ENCODE data around the gene MAP3K3.

Gene MAP3K3

GRCh38 chr17:63652106-63652505, 29.9 kb downstream of the MAP3K3 start:
- Histone ChIP-seq H3K27me3 (ENCODE audit: insufficient read depth, low read depth) (no peaks in the 10 kb centered on the region), H4K20me1 (ENCODE audit: insufficient read depth) (no peaks in the 10 kb centered on the region), H3K4me1 (ENCODE audit: low read depth, poor library complexity, severe bottlenecking) (peaks cover 16% of the 10 kb centered on the region), H2AFZ (ENCODE audit: low read depth) (no peak overlapping the region), H3K4me3 (IDR thresholded peaks at IDR 0.05; ENCODE audit: insufficient read depth, low read depth, low read length) (no peak overlapping the region), H3K27ac (no peak overlapping the region), H3K4me2 (no peak overlapping the region), H3K36me3 (ENCODE audit: insufficient read depth) (no peaks in the 10 kb centered on the region), H3K79me2 (ENCODE audit: insufficient read depth, low read depth) (no peaks in the 10 kb centered on the region), H3K9ac (no peak overlapping the region)
- TF ChIP-seq, protein P1, sequence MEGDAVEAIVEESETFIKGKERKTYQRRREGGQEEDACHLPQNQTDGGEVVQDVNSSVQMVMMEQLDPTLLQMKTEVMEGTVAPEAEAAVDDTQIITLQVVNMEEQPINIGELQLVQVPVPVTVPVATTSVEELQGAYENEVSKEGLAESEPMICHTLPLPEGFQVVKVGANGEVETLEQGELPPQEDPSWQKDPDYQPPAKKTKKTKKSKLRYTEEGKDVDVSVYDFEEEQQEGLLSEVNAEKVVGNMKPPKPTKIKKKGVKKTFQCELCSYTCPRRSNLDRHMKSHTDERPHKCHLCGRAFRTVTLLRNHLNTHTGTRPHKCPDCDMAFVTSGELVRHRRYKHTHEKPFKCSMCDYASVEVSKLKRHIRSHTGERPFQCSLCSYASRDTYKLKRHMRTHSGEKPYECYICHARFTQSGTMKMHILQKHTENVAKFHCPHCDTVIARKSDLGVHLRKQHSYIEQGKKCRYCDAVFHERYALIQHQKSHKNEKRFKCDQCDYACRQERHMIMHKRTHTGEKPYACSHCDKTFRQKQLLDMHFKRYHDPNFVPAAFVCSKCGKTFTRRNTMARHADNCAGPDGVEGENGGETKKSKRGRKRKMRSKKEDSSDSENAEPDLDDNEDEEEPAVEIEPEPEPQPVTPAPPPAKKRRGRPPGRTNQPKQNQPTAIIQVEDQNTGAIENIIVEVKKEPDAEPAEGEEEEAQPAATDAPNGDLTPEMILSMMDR (conservative IDR thresholded peaks at IDR 0.05; ENCODE audit: low read depth, low read length), result no peak

DNA sequence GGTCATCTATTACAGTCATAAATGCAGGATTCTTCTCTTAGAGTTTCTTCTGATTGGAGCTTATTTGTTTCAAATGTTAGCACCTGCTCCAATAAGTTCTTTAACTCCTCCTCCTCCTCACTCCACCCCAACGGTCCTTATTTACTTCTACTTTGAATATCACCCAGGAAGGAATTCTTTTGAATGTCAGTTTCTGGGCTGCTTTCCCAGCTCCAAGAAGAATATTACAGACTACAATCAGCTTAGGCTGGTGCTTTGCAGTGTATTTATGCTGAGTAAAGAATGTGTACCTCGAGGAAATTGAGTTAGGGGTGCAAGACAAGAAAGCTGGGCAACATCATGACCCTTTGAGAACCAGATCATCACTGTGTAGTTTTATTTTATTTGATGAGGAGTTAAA, 30.8 kb downstream of the MAP3K3 start:
- no peaks in the 10 kb centered on the region for H3K36me3 ChIP-seq (ENCODE audit: insufficient read depth)
- TF ChIP-seq, protein P1 (conservative IDR thresholded peaks at IDR 0.05; ENCODE audit: low read depth, low read length), result no peak
- H3K79me2 ChIP-seq (ENCODE audit: insufficient read depth, low read depth), result no peaks in the 10 kb centered on the region
- H2AFZ ChIP-seq (ENCODE audit: low read depth), result no peak overlapping the region
- H3K27me3 ChIP-seq (ENCODE audit: insufficient read depth, low read depth), result no peaks in the 10 kb centered on the region
- peaks cover 7% of the 10 kb centered on the region for H3K4me1 ChIP-seq (ENCODE audit: low read depth, poor library complexity, severe bottlenecking)
- no peaks in the 10 kb centered on the region for H4K20me1 ChIP-seq (ENCODE audit: insufficient read depth)
- no peak overlapping the region for H3K4me3 ChIP-seq (IDR thresholded peaks at IDR 0.05; ENCODE audit: insufficient read depth, low read depth, low read length)
- no peak overlapping the region for H3K9ac ChIP-seq
- H3K27ac ChIP-seq, result no peak overlapping the region
- H3K4me2 ChIP-seq, result no peak overlapping the region

DNA sequence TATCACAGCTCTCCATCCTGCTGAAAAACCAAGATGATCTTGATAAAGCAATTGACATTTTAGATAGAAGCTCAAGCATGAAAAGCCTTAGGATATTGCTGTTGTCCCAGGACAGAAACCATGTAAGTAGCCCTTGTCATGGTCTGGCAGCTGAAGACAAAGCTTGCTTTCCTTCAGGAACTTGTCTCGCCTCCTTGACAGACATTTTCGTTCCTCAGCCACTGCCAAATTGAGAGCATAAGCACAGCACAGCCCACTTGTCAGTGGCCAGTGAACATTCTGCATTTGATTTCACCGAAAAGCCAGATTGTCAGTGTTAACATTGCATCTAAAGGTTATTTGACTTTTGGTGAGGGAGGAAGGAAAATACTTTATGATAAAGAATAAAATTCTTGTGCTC, 35.6 kb downstream of the MAP3K3 start:
- TF ChIP-seq, protein P1 (conservative IDR thresholded peaks at IDR 0.05; ENCODE audit: low read depth, low read length), result no peak
- H2AFZ ChIP-seq (ENCODE audit: low read depth), result no peak overlapping the region
- H3K4me3 ChIP-seq (IDR thresholded peaks at IDR 0.05; ENCODE audit: insufficient read depth, low read depth, low read length), result no peak overlapping the region
- H3K27ac ChIP-seq, result no peak overlapping the region
- H3K9ac ChIP-seq, result no peak overlapping the region
- no peaks in the 10 kb centered on the region for H3K36me3 ChIP-seq (ENCODE audit: insufficient read depth)
- no peak overlapping the region for H3K4me2 ChIP-seq
- peaks cover 5% of the 10 kb centered on the region for H3K4me1 ChIP-seq (ENCODE audit: low read depth, poor library complexity, severe bottlenecking)
- no peaks in the 10 kb centered on the region for H3K79me2 ChIP-seq (ENCODE audit: insufficient read depth, low read depth)
- no peaks in the 10 kb centered on the region for H4K20me1 ChIP-seq (ENCODE audit: insufficient read depth)
- no peaks in the 10 kb centered on the region for H3K27me3 ChIP-seq (ENCODE audit: insufficient read depth, low read depth)

DNA sequence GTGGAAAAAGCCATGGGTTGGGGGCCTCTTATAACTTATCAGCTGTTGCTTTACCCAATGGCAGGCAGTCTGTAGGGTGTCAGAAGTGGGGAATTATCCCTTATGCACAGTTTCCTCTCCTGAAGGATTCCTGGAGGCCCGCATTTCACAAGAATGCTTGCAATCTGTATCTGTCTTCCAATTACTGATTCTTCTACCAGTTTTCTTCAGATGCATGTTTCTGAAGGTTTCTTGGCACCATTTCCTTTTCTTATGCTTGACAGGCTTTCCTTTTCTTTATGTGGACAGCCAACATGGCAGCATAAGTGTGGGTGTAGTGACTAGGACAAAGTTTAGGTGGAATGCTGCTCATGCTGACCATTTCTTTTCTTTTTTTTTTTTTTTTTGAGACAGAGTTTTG, 36.1 kb downstream of the MAP3K3 start:
- H3K4me2 ChIP-seq, result no peak overlapping the region
- H3K9ac ChIP-seq, result no peak overlapping the region
- H4K20me1 ChIP-seq (ENCODE audit: insufficient read depth), result no peaks in the 10 kb centered on the region
- TF ChIP-seq, protein P1 (conservative IDR thresholded peaks at IDR 0.05; ENCODE audit: low read depth, low read length), result no peak
- H3K4me1 ChIP-seq (ENCODE audit: low read depth, poor library complexity, severe bottlenecking), result peaks cover 5% of the 10 kb centered on the region
- no peak overlapping the region for H3K4me3 ChIP-seq (IDR thresholded peaks at IDR 0.05; ENCODE audit: insufficient read depth, low read depth, low read length)
- no peak overlapping the region for H2AFZ ChIP-seq (ENCODE audit: low read depth)
- no peaks in the 10 kb centered on the region for H3K27me3 ChIP-seq (ENCODE audit: insufficient read depth, low read depth)
- H3K79me2 ChIP-seq (ENCODE audit: insufficient read depth, low read depth), result no peaks in the 10 kb centered on the region
- no peaks in the 10 kb centered on the region for H3K36me3 ChIP-seq (ENCODE audit: insufficient read depth)
- no peak overlapping the region for H3K27ac ChIP-seq

Data from KMS-11 (cell line).